GM21786 (cell line): ENCODE results near the gene TBC1D17.
A peak's percentile ranks its signal among the peaks of the same experiment; 100 is the strongest.

Experiments
- ATAC-seq: cut with Tn5 transposase; IDR thresholded peaks from one replicate; pipeline ENCODE4 v1.9.1; 2021; ENCODE audit not compliant: unreplicated experiment

TBC1D17 gene

GRCh38 chr19:49847731-49848696 is 29.5 kb upstream of the TBC1D17 start:
- ATAC-seq = no peak

GRCh38 chr19:49848938-49849337 is 28.6 kb upstream of the TBC1D17 start:
- ATAC-seq = no peak

DNA sequence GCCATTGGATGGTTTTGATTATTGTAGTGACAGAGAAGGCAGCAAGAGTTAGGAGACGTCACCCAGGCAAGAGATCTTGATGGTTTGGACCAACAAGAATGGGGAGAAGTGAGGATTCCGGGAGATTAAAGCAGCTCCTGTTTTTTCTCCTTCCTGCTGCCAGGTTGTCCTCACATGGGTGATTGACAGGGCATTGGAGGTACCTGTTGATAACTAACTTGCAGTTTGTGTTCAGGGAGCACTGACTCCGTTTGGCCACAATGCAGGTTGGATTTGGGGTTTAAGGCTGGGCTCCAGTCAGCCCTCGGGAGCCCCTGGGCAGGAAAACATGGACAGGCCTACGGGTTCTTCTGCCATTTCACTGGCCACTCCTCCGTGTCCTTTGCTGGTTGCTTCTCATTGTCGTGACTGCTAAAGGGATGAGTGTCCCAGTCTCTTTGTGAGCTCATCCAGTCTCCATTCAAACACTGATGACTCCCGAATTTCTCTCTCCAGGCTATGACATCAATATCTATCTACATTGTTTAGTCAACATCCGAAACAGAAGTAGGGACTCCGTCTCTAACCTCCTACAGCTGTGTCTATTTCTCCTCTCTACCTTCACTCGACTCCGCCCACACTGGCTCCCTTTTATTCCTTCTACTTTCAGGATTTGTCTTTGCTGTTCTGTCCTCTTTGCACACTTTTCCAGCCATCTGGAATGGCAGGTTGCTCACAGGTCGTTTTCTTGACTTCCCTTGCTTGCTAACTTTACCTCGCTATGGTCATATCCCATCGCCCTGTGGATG is 27.9 kb upstream of the TBC1D17 start:
- ATAC-seq = no peak

GRCh38 chr19:49850221-49850486 is 27.3 kb upstream of the TBC1D17 start:
- ATAC-seq = no peak

GRCh38 chr19:49850487-49851342 is 26.8 kb upstream of the TBC1D17 start, which contains the start of gene PTOV1:
Gene PTOV1 (plus strand): TSS chr19:49851159.
- ATAC-seq = peak; percentile 71

- ATAC-seq = no peak
Observed at GRCh38 chr19:49851456-49852259, 25.8 kb upstream of the TBC1D17 start.

GRCh38 chr19:49852631-49853126 is 24.8 kb upstream of the TBC1D17 start:
- no peak for ATAC-seq

GRCh38 chr19:49853852-49854377 is 23.6 kb upstream of the TBC1D17 start:
- ATAC-seq = no peak

DNA sequence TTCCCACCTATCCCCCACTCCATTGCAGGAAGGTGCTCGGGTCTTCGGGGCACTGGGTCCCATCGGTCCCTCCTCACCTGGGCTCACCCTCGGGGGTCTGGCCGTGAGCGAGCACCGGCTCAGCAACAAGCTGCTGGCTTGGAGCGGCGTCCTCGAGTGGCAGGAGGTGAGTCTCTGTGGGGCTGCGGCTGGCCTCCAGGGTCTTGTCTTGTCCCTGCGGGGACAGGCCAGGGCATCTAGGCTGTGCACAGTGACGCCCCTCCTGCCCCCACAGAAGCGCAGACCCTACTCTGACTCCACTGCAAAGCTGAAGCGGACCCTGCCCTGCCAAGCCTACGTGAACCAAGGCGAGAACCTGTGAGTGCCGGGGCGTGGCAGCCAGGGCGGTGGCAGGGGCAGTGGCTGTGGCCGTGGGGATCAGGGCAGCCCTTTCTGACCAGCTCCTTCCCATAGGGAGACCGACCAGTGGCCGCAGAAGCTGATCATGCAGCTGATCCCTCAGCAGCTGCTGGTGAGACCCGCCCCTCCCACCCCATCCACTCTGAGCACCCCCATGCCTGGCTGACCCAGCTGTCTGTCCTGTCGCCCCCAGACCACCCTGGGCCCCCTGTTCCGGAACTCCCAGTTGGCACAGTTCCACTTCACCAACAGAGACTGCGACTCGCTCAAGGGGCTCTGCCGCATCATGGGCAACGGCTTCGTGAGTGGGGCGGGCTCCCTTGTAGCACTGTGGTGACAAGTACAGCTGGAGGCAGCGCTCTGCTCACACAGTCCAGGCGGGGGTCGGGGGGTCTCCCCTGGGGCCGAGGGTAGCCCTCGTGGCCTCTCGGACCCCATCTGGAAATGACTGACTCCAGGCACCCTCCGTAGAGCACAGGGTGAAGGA is 22.9 kb upstream of the TBC1D17 start:
- ATAC-seq = no peak

GRCh38 chr19:49855277-49855675 is 22.2 kb upstream of the TBC1D17 start:
- ATAC-seq = no peak

DNA sequence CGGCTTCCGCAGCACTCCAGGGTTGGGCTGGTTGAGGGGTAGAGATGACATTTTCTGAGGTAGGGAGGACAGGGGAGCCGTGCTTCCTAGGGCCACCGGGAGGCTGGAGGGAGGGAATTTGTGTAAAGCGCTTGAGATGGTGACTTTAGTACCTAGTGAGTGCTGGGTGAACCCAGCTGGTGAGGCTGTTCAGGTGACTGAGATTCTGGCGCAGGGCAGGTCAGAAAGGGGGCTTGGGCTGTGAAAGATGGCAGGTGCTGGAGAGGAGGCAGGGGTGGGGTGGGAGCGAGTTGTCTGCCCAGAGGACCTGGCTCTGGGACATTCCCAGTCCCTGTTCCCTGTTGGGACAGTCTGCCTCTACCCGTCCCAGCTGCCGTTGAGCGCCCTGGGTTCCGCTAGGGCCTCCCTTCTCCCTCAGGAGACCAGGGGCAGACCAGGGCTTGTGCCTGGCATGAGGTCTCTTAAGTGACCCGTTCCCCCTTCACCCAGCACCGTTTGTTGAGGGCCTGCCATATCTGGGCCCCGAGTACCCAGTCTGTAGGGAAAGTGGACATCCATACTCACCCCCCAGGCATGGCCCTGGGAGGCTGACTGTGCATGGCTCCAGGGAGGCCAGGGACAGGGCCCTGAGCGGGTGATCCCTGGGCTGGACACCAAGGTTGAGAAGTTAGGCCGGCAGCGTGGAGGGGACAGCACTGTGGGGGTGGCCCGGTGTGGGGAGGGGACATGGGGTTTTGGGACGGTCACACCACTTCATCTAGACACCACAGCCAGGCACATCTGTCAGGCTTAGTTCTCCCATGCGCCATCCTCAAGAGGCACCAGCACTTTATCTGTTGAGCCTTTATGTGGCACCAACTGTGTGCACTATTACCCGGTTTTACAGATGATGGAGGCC is 21.6 kb upstream of the TBC1D17 start:
- ATAC-seq = no peak

DNA sequence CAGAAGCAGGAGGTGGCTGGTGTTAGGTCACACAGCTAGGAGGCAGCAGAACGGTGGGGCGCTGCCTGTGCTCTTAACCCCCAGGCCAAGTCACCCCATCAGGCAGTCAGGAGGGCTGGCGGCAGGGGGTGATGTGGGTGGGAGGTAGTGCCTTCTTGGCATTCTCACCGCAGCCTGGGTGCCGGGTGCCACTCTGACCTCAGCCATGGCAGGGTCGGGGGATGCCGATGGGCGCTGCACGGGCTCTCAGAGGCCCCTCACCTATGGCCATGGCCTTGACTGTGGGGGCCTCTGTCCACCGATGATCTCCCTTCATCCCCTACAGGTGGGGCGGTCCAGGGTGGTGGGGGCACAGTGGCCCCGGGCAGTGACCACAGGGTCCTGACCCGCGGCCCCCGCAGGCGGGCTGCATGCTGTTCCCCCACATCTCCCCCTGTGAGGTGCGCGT is 20.9 kb upstream of the TBC1D17 start:
- ATAC-seq = no peak

- no peak for ATAC-seq
Observed at GRCh38 chr19:49857061-49857837, 20.3 kb upstream of the TBC1D17 start.

- no peak for ATAC-seq
Observed at GRCh38 chr19:49857838-49858087, 19.7 kb upstream of the TBC1D17 start.

DNA sequence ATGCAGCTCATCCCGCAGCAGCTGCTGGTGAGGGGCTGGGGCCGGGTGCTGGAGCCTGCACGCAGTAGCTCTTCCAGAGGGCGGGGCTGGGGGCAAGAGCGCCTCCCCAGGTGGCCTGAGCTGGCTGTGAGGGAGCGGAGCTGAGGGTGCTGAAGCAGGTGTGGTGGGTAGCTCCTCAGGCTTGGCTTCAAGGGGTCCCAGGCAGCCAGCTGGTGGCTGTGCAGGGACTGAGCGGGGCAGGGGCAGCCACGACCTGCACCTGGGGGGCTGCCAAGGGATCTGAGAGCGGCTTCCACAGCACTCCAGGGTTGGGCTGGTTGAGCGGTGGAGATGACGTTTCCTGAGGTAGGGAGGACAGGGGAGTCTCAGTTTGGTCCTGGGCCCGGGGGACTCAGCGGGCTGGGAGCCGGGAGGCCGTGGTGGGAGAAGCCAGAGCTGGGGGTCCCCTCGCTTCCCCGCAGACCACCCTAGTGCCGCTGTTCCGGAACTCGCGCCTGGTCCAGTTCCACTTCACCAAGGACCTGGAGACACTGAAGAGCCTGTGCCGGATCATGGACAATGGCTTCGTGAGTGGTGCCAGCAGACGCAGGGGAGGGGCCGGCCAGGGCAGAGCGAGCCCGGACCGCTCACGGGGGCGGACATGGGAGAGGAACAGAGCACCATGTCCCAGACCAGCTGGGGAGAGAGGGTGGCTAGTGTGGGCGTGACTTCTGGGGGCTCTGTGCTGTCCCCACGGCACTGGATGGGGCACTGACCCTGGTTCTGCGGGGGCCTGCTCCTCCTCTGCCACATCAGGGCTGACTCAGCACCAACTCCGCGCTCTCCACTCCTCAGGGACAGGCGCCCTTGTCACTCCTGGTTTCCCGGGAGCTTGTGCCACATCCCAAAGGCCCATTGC is 19.2 kb upstream of the TBC1D17 start:
- no peak for ATAC-seq

- no peak for ATAC-seq
Observed at GRCh38 chr19:49859682-49860335, 17.7 kb upstream of the TBC1D17 start.
